Muscle of leg (tissue), 11 donors: ENCODE results near the gene ZNF644. TPM values are rescaled to one million over a fixed set of nuclear protein-coding genes. Genes with fewer than 3 reads are reported as not detected.

Experiments
- DNase-seq: peaks from one replicate; pipeline ENCODE4 v3.0.0; 2013
- H3K27ac ChIP-seq: one replicate; pipeline ENCODE4 v1.5.1; 2013; ENCODE audit warnings: mild to moderate bottlenecking, low read length, control low read depth
- H3K27me3 ChIP-seq: one replicate; pipeline ENCODE4 v1.6.1; 2013; ENCODE audit warnings: low read length; ENCODE audit not compliant: control insufficient read depth, insufficient read depth
- H3K36me3 ChIP-seq: one replicate; pipeline ENCODE4 v1.6.1; 2013; ENCODE audit warnings: low read length; ENCODE audit not compliant: control insufficient read depth, insufficient read depth
- H3K4me1 ChIP-seq: one replicate; pipeline ENCODE4 v1.6.1; 2013; ENCODE audit warnings: low read length; ENCODE audit not compliant: control insufficient read depth, insufficient read depth
- H3K4me3 ChIP-seq: one replicate; pipeline ENCODE4 v1.5.1; 2013; ENCODE audit warnings: low read length, control low read depth
- H3K9me3 ChIP-seq: replicated peaks from 2 replicates; pipeline ENCODE4 v1.6.1; 2013; ENCODE audit warnings: low read depth, low read length; ENCODE audit not compliant: control insufficient read depth
- whole genome bisulfite sequencing: methylation state at CpG from one replicate; pipeline ENCODE4 v1.1.5; 2013; ENCODE audit warnings: missing lambda C conversion rate; ENCODE audit not compliant: insufficient coverage; 5-methylcytosine and 5-hydroxymethylcytosine counted together
- polyA plus RNA-seq, 8 donors: library from polyadenylated mRNA; unstranded; fragments of 120-200 nt; gene quantifications; one replicate each; pipeline versions ENCODE4 v1.2.1 to v1.2.3, GENCODE V29; 2013; ENCODE audit warnings: inconsistent platforms in 1 of 8, low replicate concordance in 1 of 8; ENCODE audit not compliant: insufficient read length in 8 of 8, insufficient read depth in 1 of 8
- total RNA-seq: library from RNA; stranded (reverse); fragments of 120-200 nt; gene quantifications from one replicate; pipeline ENCODE4 v1.2.4, GENCODE V29; 2013

The ZNF644 gene
- total and polyA plus RNA-seq, 9 donors = 26.1 to 65.6 (median 38.0) TPM

- no peaks in the 10 kb centered on the region for H3K36me3 ChIP-seq
- no peaks in the 10 kb centered on the region for H3K4me1 ChIP-seq
- DNase-seq = no peak
- H3K9me3 ChIP-seq = peaks cover 22% of the 10 kb centered on the region
- H3K27me3 ChIP-seq = no peaks in the 10 kb centered on the region
- no peak overlapping the region for H3K4me3 ChIP-seq
- H3K27ac ChIP-seq = no peak overlapping the region
Observed at GRCh38 chr1:90881034-90881433, 140.8 kb downstream of the ZNF644 start.

GRCh38 chr1:90879281-90879680 is 142.6 kb downstream of the ZNF644 start:
- Histone ChIP-seq H3K4me1 (no peaks in the 10 kb centered on the region), H3K27me3 (no peaks in the 10 kb centered on the region), H3K27ac (no peak overlapping the region), H3K4me3 (no peak overlapping the region), H3K9me3 (peaks cover 22% of the 10 kb centered on the region), H3K36me3 (no peaks in the 10 kb centered on the region)
- no peak for DNase-seq
- WGBS = no CpG with 5 or more reads among the region's 1 CpG

- WGBS = no CpG with 5 or more reads among the region's 3 CpGs
- no peaks in the 10 kb centered on the region for H3K4me1 ChIP-seq
- H3K27me3 ChIP-seq = no peaks in the 10 kb centered on the region
Observed at GRCh38 chr1:90876101-90876500, 145.7 kb downstream of the ZNF644 start.

More at GRCh38 chr1:90876101-90876500, 145.7 kb downstream of the ZNF644 start:
- no peak overlapping the region for H3K27ac ChIP-seq
- DNase-seq = no peak
- no peak overlapping the region for H3K4me3 ChIP-seq
- no peaks in the 10 kb centered on the region for H3K36me3 ChIP-seq
- H3K9me3 ChIP-seq = peaks cover 12% of the 10 kb centered on the region
